Measurements from ENCODE around the gene ATP4B. TPM values are rescaled to one million over a fixed set of nuclear protein-coding genes. Genes with fewer than 3 reads are reported as not detected.

Gene ATP4B
- total RNA-seq, 1 experiment from 2014 or later: not detected

DNA sequence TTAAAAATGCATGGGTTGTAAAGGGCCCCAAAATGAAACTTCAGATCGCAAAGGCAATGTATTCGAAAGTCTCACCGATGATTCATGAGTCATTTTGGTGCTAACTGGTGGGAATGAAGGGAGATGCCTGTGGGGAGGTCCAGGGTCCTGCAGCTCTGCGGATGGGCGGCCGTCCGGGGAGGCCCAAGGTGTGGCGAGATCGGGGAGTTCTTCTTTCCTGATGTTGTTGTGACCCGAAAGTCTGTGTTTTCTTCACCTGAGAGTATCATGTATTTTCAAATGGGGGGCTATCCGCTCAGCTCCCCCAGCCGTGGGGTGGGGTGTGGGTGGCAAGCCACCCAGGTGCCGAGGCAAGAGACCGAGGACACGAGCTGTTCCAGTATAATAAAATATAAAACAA lies 37.0 kb downstream of the ATP4B start:
- Histone ChIP-seq H3K36me3 (ENCODE audit: control insufficient read depth, insufficient read depth, low read length) (no peaks in the 10 kb centered on the region; the same call in 1 of the 2 replicates), H3K27ac (ENCODE audit: low read length) (no peak overlapping the region), H3K4me1 (ENCODE audit: control insufficient read depth, insufficient read depth, low read length) (peaks cover 6% of the 10 kb centered on the region), H3K4me3 (ENCODE audit: low read depth in 2 of 2, low read length in 2 of 2) (no peak overlapping the region), H3K27me3 (ENCODE audit: control insufficient read depth, insufficient read depth, low read length) (no peaks in the 10 kb centered on the region), H3K9me3 (ENCODE audit: control insufficient read depth, insufficient read depth, low read depth, low read length) (no peaks in the 10 kb centered on the region)
- CTCF ChIA-PET: no interaction called here
- in situ Hi-C loops (cut with HindIII; ENCODE audit: low pct_unique_long_range_greater_than_20kb, low sequenced_read_pairs) (no loop called here), intact Hi-C loops (cut with micrococcal nuclease; ENCODE audit: unreplicated experiment) (no loop called here)
- DNase-seq (ENCODE audit: low read depth, low spot score): no peak
- no peak for TF ChIP-seq TCF7L2 (IDR thresholded peaks at IDR 0.05; ENCODE audit: low read depth, low read length)
- POLR2A ChIA-PET: no interaction called here
- no TSS peak for BruUV-seq (replicated peaks)
- ATAC-seq: no peak

DNA sequence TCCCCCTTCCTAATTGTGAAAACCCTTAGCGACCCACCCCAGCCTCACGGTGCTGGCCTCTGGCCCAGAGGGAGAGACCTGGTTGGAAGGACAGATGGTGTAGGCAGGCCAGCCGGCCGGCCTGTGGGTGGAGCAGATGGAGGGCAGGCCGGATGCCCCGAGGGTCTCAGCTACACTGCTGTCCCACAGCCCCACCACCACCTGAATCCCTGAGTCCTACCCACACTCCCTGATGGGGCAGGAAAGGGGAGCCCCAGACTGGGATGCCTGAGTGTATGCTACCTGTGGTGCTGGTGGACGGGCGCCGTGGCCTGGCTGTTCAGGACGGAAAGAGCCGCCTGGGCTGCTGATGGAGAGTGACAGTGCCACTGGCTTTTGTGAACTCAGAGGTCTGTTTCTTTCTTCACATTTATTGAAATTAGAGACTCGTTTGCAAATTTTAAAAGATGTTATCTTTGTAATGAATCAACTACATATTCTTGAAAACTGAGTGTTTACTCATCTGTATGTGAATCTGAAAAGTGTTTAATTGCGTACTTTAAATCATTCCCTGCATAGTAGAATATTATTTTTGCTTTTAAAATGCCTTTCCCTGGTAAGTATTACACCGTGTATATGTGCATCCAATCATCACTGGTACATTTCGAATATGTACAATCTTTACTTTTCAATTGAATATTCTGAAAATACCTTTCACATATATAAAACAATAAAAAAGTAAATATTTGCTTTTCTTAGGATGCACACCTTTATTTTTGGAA lies 37.8 kb downstream of the ATP4B start:
- peaks cover 5% of the 10 kb centered on the region; the same call in 1 of the 2 replicates for H3K4me1 ChIP-seq (ENCODE audit: control insufficient read depth, insufficient read depth, low read length)
- ATAC-seq (no peak), DNase-seq (ENCODE audit: low read depth, low spot score) (no peak)
- in situ Hi-C loops (cut with HindIII; ENCODE audit: low pct_unique_long_range_greater_than_20kb, low sequenced_read_pairs): no loop called here
- POLR2A ChIA-PET: no interaction called here
- no TSS peak for BruUV-seq (replicated peaks)
- no peaks in the 10 kb centered on the region for H3K27me3 ChIP-seq (ENCODE audit: control insufficient read depth, insufficient read depth, low read length)
- TF ChIP-seq SIN3A (IDR thresholded peaks at IDR 0.05; ENCODE audit: borderline replicate concordance, insufficient read depth, low read depth, low read length) (no peak), POLR2AphosphoS5 (IDR thresholded peaks at IDR 0.05; ENCODE audit: low read depth, low read length) (no peak), REST (IDR thresholded peaks at IDR 0.05; ENCODE audit: insufficient read depth in 1 of 2, low read depth in 2 of 2, low read length in 1 of 2) (no peak), TCF7L2 (IDR thresholded peaks at IDR 0.05; ENCODE audit: low read depth, low read length) (no peak), CTCF (IDR thresholded peaks at IDR 0.05) (no peak)
- CTCF ChIA-PET: no interaction called here
- H3K27ac ChIP-seq (ENCODE audit: low read length): no peak overlapping the region
- H3K9me3 ChIP-seq (ENCODE audit: control insufficient read depth, insufficient read depth, low read depth, low read length): no peaks in the 10 kb centered on the region
- no peaks in the 10 kb centered on the region; the same call in 1 of the 2 replicates for H3K36me3 ChIP-seq (ENCODE audit: control insufficient read depth, insufficient read depth, low read length)
- no peak overlapping the region for H3K4me3 ChIP-seq (ENCODE audit: low read depth in 2 of 2, low read length in 2 of 2)
- intact Hi-C loops (cut with micrococcal nuclease; ENCODE audit: unreplicated experiment): no loop called here

GRCh38 chr13:113618455-113618854 lies 39.5 kb downstream of the ATP4B start:
- ChIA-PET CTCF (no interaction called here), POLR2A (no interaction called here)
- in situ Hi-C loops (cut with HindIII; ENCODE audit: low pct_unique_long_range_greater_than_20kb, low sequenced_read_pairs): no loop called here
- no peaks in the 10 kb centered on the region; the same call in 1 of the 2 replicates for H3K36me3 ChIP-seq (ENCODE audit: control insufficient read depth, insufficient read depth, low read length)
- H3K27ac ChIP-seq (ENCODE audit: low read length): no peak overlapping the region
- no peak for DNase-seq (ENCODE audit: low read depth, low spot score)
- H3K4me3 ChIP-seq (ENCODE audit: low read depth in 2 of 2, low read length in 2 of 2): no peak overlapping the region
- H3K4me1 ChIP-seq (ENCODE audit: control insufficient read depth, insufficient read depth, low read length): peaks cover 5% of the 10 kb centered on the region; the same call in 1 of the 2 replicates
- TF ChIP-seq SIN3A (IDR thresholded peaks at IDR 0.05; ENCODE audit: borderline replicate concordance, insufficient read depth, low read depth, low read length): no peak
- TF ChIP-seq REST (IDR thresholded peaks at IDR 0.05; ENCODE audit: insufficient read depth in 1 of 2, low read depth in 2 of 2, low read length in 1 of 2): no peak
- TF ChIP-seq CTCF (IDR thresholded peaks at IDR 0.05): no peak
- TF ChIP-seq TCF7L2 (IDR thresholded peaks at IDR 0.05; ENCODE audit: low read depth, low read length): no peak
- TF ChIP-seq POLR2AphosphoS5 (IDR thresholded peaks at IDR 0.05; ENCODE audit: low read depth, low read length): no peak
- no TSS peak for BruUV-seq (replicated peaks)
- H3K27me3 ChIP-seq (ENCODE audit: control insufficient read depth, insufficient read depth, low read length): no peaks in the 10 kb centered on the region
- intact Hi-C loops (cut with micrococcal nuclease; ENCODE audit: unreplicated experiment): no loop called here
- H3K9me3 ChIP-seq (ENCODE audit: control insufficient read depth, insufficient read depth, low read depth, low read length): no peaks in the 10 kb centered on the region
- ATAC-seq: no peak
